Muscle layer of colon (tissue), 2 donors: Measurements from ENCODE around the gene ADISSP.
A peak's percentile ranks its signal among the peaks of the same experiment; 100 is the strongest.

ENCODE experiments used
- H3K27ac ChIP-seq: one replicate; pipeline ENCODE4 v1.7.0; 2013; ENCODE audit warnings: low read depth, mild to moderate bottlenecking, low read length, moderate library complexity
- H3K27me3 ChIP-seq, 2 donors: one replicate each; pipeline ENCODE4 v1.7.0; 2013; ENCODE audit warnings: low read length in 2 of 2, mild to moderate bottlenecking in 2 of 2; ENCODE audit not compliant: insufficient read depth in 2 of 2, control insufficient read depth in 1 of 2
- H3K36me3 ChIP-seq: one replicate; pipeline ENCODE4 v1.7.0; 2013; ENCODE audit warnings: mild to moderate bottlenecking, low read length; ENCODE audit not compliant: insufficient read depth
- H3K4me1 ChIP-seq: one replicate; pipeline ENCODE4 v1.7.0; 2013; ENCODE audit warnings: mild to moderate bottlenecking, low read length; ENCODE audit not compliant: insufficient read depth
- H3K4me3 ChIP-seq, 2 donors: one replicate each; pipeline ENCODE4 v1.7.0; 2013; ENCODE audit warnings: low read length in 2 of 2, low read depth in 1 of 2, mild to moderate bottlenecking in 1 of 2, moderate library complexity in 1 of 2
- H3K9ac ChIP-seq: one replicate; pipeline ENCODE4 v1.7.0; 2013; ENCODE audit warnings: low read length
- H3K9me3 ChIP-seq: one replicate; pipeline ENCODE4 v1.7.0; 2013; ENCODE audit warnings: mild to moderate bottlenecking, low read length
- donor health status: abdominal sarcoma.
- donor health status: Adenocarcinoma of cecum.

Gene ADISSP

GRCh38 chr20:3759316-3759823 lies 8.2 kb downstream of the ADISSP start:
- Histone ChIP-seq H3K27me3 (no peaks in the 10 kb centered on the region), H3K27ac (no peak overlapping the region), H3K4me3 (no peak overlapping the region), H3K9me3 (no peaks in the 10 kb centered on the region), H3K36me3 (peaks cover 29% of the 10 kb centered on the region), H3K9ac (no peak overlapping the region), H3K4me1 (peaks cover 39% of the 10 kb centered on the region)

DNA sequence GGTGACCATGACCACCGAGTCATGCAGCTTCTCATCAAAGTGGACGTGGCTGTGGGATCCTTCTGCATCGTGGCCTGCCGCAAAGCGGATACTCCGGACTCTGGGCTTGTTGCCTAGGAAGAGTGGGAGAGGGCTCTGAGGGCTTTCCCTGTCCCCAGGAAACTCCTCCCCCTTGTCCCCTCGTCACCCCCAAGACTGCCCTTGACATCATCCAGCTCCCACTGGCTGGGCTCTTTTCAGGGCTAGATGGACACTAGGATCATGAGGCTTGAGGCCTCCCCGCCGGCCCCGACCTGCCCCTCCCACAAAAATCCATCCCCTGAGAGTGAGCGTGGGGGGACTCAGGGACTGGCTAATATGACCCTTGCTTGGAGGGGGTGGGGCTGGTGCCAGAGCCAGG lies 9.0 kb downstream of the ADISSP start:
- H3K27me3 ChIP-seq: no peaks in the 10 kb centered on the region
- H3K36me3 ChIP-seq: peaks cover 29% of the 10 kb centered on the region
- no peak overlapping the region for H3K27ac ChIP-seq
- no peak overlapping the region for H3K9ac ChIP-seq
- H3K9me3 ChIP-seq: no peaks in the 10 kb centered on the region
- peaks cover 31% of the 10 kb centered on the region for H3K4me1 ChIP-seq
- no peak overlapping the region for H3K4me3 ChIP-seq

GRCh38 chr20:3757268-3757667 lies 10.3 kb downstream of the ADISSP start:
- Histone ChIP-seq H3K9ac (no peak overlapping the region), H3K4me1 (peaks cover 35% of the 10 kb centered on the region), H3K4me3 (no peak overlapping the region), H3K27me3 (no peaks in the 10 kb centered on the region), H3K36me3 (peaks cover 29% of the 10 kb centered on the region), H3K27ac (no peak overlapping the region), H3K9me3 (no peaks in the 10 kb centered on the region)

GRCh38 chr20:3755814-3756480 lies 11.6 kb downstream of the ADISSP start:
- Histone ChIP-seq H3K27me3 (no peaks in the 10 kb centered on the region), H3K27ac (no peak overlapping the region), H3K36me3 (peaks cover 29% of the 10 kb centered on the region), H3K4me3 (no peak overlapping the region), H3K4me1 (peaks cover 24% of the 10 kb centered on the region), H3K9ac (no peak overlapping the region), H3K9me3 (no peaks in the 10 kb centered on the region)

DNA sequence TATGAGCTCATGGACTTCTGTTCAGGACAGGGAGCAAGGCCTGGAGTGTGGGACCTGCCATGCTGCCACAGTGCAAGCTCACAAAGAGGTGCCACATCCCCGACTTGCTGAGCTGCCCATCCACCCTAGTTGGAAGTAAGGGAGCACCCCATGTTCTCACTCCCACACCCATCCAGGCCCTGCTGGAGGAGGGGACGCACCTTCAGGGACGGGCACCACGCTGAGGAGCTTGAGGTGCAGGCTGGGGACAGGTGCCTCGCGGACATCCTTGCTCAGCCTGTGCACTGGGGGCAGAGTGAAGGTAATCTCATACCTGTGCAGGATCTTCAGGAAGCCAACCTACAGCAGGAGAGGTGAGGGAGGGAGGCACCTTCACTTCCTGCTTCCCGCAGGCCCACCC lies 12.3 kb downstream of the ADISSP start:
- H3K27ac ChIP-seq: no peak overlapping the region
- no peak overlapping the region for H3K9ac ChIP-seq
- peaks cover 17% of the 10 kb centered on the region for H3K4me1 ChIP-seq
- H3K9me3 ChIP-seq: no peaks in the 10 kb centered on the region
- no peak overlapping the region for H3K4me3 ChIP-seq
- H3K36me3 ChIP-seq: peaks cover 29% of the 10 kb centered on the region
- peaks cover 0 to 2% of the 10 kb centered on the region in 2 donors for H3K27me3 ChIP-seq

- H3K27ac ChIP-seq: no peak overlapping the region
- H3K9ac ChIP-seq: no peak overlapping the region
- H3K9me3 ChIP-seq: no peaks in the 10 kb centered on the region
- H3K4me3 ChIP-seq: no peak overlapping the region
- peaks cover 29% of the 10 kb centered on the region for H3K36me3 ChIP-seq
- peaks cover 0 to 6% of the 10 kb centered on the region in 2 donors for H3K27me3 ChIP-seq
- peaks cover 10% of the 10 kb centered on the region for H3K4me1 ChIP-seq
Observed at GRCh38 chr20:3754276-3754630, 13.3 kb downstream of the ADISSP start.

DNA sequence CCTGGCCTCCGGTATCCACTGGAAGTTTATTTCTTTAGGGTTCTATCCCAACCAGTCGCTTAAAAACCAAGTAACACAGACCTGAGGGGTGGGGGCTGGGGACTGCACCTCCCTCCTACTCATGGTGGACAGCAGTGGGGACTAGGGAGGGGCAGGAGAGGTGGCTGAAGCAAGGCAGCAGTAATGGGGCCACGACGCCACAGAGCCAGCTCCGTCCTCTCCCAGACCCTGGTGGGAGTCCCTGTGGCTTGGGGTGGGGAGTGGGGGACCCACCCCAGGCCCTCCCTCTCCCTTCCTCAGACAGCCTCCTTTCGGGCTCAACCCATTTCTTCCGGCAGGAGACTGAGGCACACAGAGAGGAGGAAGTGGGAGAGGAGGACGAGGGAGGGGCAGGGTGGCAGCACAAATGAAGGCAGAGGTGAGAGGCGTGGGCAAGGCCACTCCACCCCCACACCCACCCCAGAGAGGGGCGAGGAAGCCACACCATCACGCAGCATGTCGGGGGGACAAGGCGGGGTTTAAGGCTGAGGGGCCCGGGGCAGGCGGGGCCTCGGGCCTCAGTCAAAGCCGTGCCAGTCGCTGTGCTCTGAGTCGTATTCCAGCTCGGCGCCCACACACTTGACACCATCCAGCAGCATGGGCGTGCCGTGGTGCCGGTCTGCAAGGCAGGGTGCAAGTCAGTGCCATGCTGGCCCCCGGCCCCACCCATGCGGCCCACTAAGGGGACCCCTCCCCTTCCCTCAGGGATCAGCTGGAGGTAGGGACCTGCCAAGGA lies 13.9 kb downstream of the ADISSP start:
- H3K4me1 ChIP-seq: peaks cover 10% of the 10 kb centered on the region
- no peak overlapping the region for H3K4me3 ChIP-seq
- peaks cover 29% of the 10 kb centered on the region for H3K36me3 ChIP-seq
- H3K9ac ChIP-seq: no peak overlapping the region
- no peaks in the 10 kb centered on the region for H3K9me3 ChIP-seq
- no peak overlapping the region for H3K27ac ChIP-seq
- H3K27me3 ChIP-seq: peaks cover 0 to 6% of the 10 kb centered on the region in 2 donors

DNA sequence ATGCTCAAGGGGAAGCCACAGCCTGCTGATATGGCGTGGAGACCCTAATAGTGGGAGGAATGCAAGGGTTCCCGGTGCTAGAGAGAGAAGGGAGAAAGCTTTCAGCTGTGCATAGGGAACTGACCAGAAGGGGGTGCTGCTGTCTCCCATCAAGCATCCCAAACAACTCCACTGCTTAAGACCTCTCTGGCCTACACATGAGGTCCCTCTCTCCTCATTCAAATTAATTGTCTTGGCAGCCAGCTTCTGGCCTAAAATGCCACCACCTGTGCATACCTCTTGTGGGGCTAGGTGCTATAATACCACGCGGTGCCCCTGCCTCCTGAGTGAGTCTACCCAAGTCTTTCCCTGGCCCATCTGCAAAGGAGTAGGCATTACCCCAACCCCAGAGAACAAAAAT lies 14.5 kb downstream of the ADISSP start:
- Histone ChIP-seq H3K9ac (no peak overlapping the region), H3K27ac (no peak overlapping the region), H3K4me3 (no peak overlapping the region), H3K36me3 (peaks cover 25% of the 10 kb centered on the region), H3K27me3 (peaks cover 0 to 6% of the 10 kb centered on the region in 2 donors), H3K9me3 (no peaks in the 10 kb centered on the region), H3K4me1 (peaks cover 10% of the 10 kb centered on the region)

- Histone ChIP-seq H3K27me3 (peaks cover 0 to 6% of the 10 kb centered on the region in 2 donors), H3K4me3 (peak overlapping the region in 1 of 2 donors; percentile 43), H3K9ac (no peak overlapping the region), H3K27ac (no peak overlapping the region), H3K9me3 (no peaks in the 10 kb centered on the region), H3K36me3 (peaks cover 19% of the 10 kb centered on the region), H3K4me1 (peaks cover 10% of the 10 kb centered on the region)
Observed at GRCh38 chr20:3752386-3752759, 15.2 kb downstream of the ADISSP start.

GRCh38 chr20:3751675-3752385 lies 15.7 kb downstream of the ADISSP start:
- H3K4me3 ChIP-seq: peak overlapping the region; percentile 11 to 43
- no peaks in the 10 kb centered on the region for H3K9me3 ChIP-seq
- H3K9ac ChIP-seq: no peak overlapping the region
- H3K36me3 ChIP-seq: peaks cover 19% of the 10 kb centered on the region
- no peak overlapping the region for H3K27ac ChIP-seq
- peaks cover 10% of the 10 kb centered on the region for H3K4me1 ChIP-seq
- peaks cover 0 to 6% of the 10 kb centered on the region in 2 donors for H3K27me3 ChIP-seq

DNA sequence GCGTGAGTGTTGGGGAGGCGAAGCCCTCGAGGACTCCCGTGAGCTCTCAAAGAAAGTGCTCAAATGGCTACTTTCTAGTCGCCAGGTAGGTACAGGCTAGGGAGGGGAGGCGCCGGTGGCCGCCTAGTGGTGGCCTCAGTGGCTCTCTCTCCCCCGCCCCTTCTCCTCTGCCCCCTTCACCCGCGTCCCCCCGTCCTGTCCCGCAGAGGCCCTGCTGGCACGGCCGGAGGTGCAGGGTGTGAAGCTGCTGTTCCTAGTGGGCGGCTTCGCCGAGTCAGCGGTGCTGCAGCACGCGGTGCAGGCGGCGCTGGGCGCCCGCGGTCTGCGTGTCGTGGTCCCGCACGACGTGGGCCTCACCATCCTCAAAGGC lies 16.3 kb downstream of the ADISSP start:
- Histone ChIP-seq H3K4me1 (peaks cover 10% of the 10 kb centered on the region), H3K27ac (no peak overlapping the region), H3K36me3 (peaks cover 16% of the 10 kb centered on the region), H3K9me3 (no peaks in the 10 kb centered on the region), H3K27me3 (peaks cover 0 to 6% of the 10 kb centered on the region in 2 donors), H3K4me3 (no peak overlapping the region), H3K9ac (no peak overlapping the region)
